ENCODE data around the gene PCDHGA10. TPM values are rescaled to one million over a fixed set of nuclear protein-coding genes. Genes with fewer than 3 reads are reported as not detected.

The PCDHGA10 gene
- total RNA-seq, 1 experiment from 2014 or later: 3.8 TPM

GRCh38 chr5:141388661-141389060 is 24.1 kb upstream of the PCDHGA10 start:
- Histone ChIP-seq H3K9me2 (ENCODE audit: insufficient read depth) (no peaks in the 10 kb centered on the region), H2AFZ (ENCODE audit: low read depth, low read length, poor library complexity, severe bottlenecking) (no peak overlapping the region), H4K20me1 (ENCODE audit: insufficient read depth) (no peaks in the 10 kb centered on the region), H3K4me3 (replicated peaks in 1 of 2; ENCODE audit: low read depth in 1 of 2, low read length in 2 of 2) (no peak overlapping the region), H3K27ac (ENCODE audit: low read depth, low read length) (no peak overlapping the region), H3K27me3 (ENCODE audit: insufficient read depth, low read length) (no peaks in the 10 kb centered on the region), H3K79me2 (ENCODE audit: insufficient read depth, low read length) (no peaks in the 10 kb centered on the region), H3K9me3 (ENCODE audit: control insufficient read depth in 1 of 2, insufficient read depth in 1 of 2, low read depth in 1 of 2, low read length in 2 of 2) (no peaks in the 10 kb centered on the region; a peak in 1 of 4 replicates), H3K4me1 (ENCODE audit: control insufficient read depth in 1 of 2, insufficient read depth in 2 of 2, low read length in 2 of 2) (no peaks in the 10 kb centered on the region), H3K36me3 (ENCODE audit: control insufficient read depth in 1 of 2, insufficient read depth in 2 of 2, low read length in 2 of 2) (no peaks in the 10 kb centered on the region), H3K9ac (ENCODE audit: low read length) (no peak overlapping the region), H3K4me2 (ENCODE audit: low read length) (no peak overlapping the region)
- RAD21 ChIA-PET (ENCODE audit: low non-redundant PET in 1 of 2, low total read pairs in 2 of 2, uncharacterized antibody in 2 of 2, unreplicated experiment in 2 of 2): no interaction called here
- TF ChIP-seq CEBPB (IDR thresholded peaks at IDR 0.05; ENCODE audit: low read depth) (0 out of 2 replicates have a peak, but pooled peaks have one; percentile 27), POLR2AphosphoS5 (IDR thresholded peaks at IDR 0.05; ENCODE audit: low read depth, low read length) (no peak), POLR2A (IDR thresholded peaks at IDR 0.05; ENCODE audit: borderline replicate concordance, extremely low read depth, insufficient read depth, insufficient read length) (no peak), TCF7L2 (IDR thresholded peaks at IDR 0.05; ENCODE audit: borderline replicate concordance, extremely low read depth, insufficient read depth, insufficient read length) (no peak), EZH2 (IDR thresholded peaks at IDR 0.05) (no peak), SRF (IDR thresholded peaks at IDR 0.05; ENCODE audit: low read depth) (no peak)
- intact Hi-C loops (cut with micrococcal nuclease): no loop called here
- CTCF ChIA-PET: no interaction called here
- no peak for ATAC-seq
- no TSS peak for BruUV-seq (replicated peaks)
- POLR2A ChIA-PET: no interaction called here
- DNase-seq (ENCODE audit: low read depth, low spot score): no peak

DNA sequence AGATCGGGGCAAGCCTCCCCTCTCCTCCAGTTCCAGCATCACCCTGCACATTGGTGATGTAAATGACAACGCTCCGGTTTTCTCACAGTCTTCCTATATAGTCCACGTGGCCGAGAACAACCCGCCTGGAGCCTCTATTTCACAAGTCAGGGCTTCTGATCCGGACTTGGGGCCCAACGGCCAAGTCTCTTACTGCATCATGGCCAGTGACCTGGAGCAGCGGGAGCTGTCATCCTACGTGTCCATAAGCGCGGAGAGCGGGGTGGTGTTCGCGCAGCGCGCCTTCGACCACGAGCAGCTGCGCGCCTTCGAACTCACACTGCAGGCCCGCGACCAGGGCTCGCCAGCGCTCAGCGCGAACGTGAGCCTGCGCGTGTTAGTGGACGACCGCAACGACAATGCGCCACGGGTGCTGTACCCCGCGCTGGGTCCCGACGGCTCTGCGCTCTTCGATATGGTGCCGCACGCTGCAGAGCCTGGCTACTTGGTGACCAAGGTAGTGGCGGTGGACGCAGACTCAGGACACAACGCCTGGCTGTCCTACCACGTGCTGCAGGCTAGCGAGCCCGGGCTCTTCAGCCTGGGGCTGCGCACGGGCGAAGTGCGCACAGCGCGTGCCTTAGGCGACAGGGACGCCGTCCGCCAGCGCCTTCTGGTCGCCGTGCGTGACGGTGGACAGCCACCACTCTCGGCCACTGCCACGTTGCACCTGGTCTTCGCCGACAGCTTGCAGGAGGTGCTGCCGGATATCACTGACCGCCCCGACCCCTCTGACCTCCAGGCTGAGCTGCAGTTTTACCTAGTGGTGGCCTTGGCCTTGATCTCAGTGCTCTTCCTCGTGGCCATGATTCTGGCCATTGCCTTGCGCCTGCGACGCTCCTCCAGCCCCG is 23.4 kb upstream of the PCDHGA10 start:
- no peaks in the 10 kb centered on the region for H3K4me1 ChIP-seq (ENCODE audit: control insufficient read depth in 1 of 2, insufficient read depth in 2 of 2, low read length in 2 of 2)
- CTCF ChIA-PET: no interaction called here
- H3K36me3 ChIP-seq (ENCODE audit: control insufficient read depth in 1 of 2, insufficient read depth in 2 of 2, low read length in 2 of 2): no peaks in the 10 kb centered on the region
- no peak overlapping the region for H3K9ac ChIP-seq (ENCODE audit: low read length)
- no peaks in the 10 kb centered on the region for H3K9me2 ChIP-seq (ENCODE audit: insufficient read depth)
- POLR2A ChIA-PET: no interaction called here
- ATAC-seq (no peak), DNase-seq (ENCODE audit: low read depth, low spot score) (no peak)
- no peak overlapping the region for H3K27ac ChIP-seq (ENCODE audit: low read depth, low read length)
- H3K4me2 ChIP-seq (ENCODE audit: low read length): no peak overlapping the region
- RAD21 ChIA-PET (ENCODE audit: low non-redundant PET in 1 of 2, low total read pairs in 2 of 2, uncharacterized antibody in 2 of 2, unreplicated experiment in 2 of 2): no interaction called here
- no peaks in the 10 kb centered on the region for H3K79me2 ChIP-seq (ENCODE audit: insufficient read depth, low read length)
- no peaks in the 10 kb centered on the region; a peak in 1 of 4 replicates for H3K9me3 ChIP-seq (ENCODE audit: control insufficient read depth in 1 of 2, insufficient read depth in 1 of 2, low read depth in 1 of 2, low read length in 2 of 2)
- H2AFZ ChIP-seq (ENCODE audit: low read depth, low read length, poor library complexity, severe bottlenecking): no peak overlapping the region
- no peaks in the 10 kb centered on the region for H3K27me3 ChIP-seq (ENCODE audit: insufficient read depth, low read length)
- no peak overlapping the region for H3K4me3 ChIP-seq (replicated peaks in 1 of 2; ENCODE audit: low read depth in 1 of 2, low read length in 2 of 2)
- H4K20me1 ChIP-seq (ENCODE audit: insufficient read depth): no peaks in the 10 kb centered on the region
- TF ChIP-seq ZFX (IDR thresholded peaks at IDR 0.05) (no peak), SRF (IDR thresholded peaks at IDR 0.05; ENCODE audit: low read depth) (no peak), EGR1 (IDR thresholded peaks at IDR 0.05; ENCODE audit: low read depth) (no peak), POLR2AphosphoS5 (IDR thresholded peaks at IDR 0.05; ENCODE audit: low read depth, low read length) (no peak), SP1 (IDR thresholded peaks at IDR 0.05; ENCODE audit: low read depth) (no peak), ZNF274 (IDR thresholded peaks at IDR 0.05; ENCODE audit: low read depth, low read length) (no peak), ELF1 (IDR thresholded peaks at IDR 0.05; ENCODE audit: borderline replicate concordance, low read depth) (no peak), RAD21 (IDR thresholded peaks at IDR 0.05; ENCODE audit: low read depth) (no peak), CEBPB (IDR thresholded peaks at IDR 0.05; ENCODE audit: low read depth) (no peak), ZBTB33 (IDR thresholded peaks at IDR 0.05; ENCODE audit: extremely low read depth, insufficient replicate concordance, low read length) (no peak)
- TF ChIP-seq, protein P1, sequence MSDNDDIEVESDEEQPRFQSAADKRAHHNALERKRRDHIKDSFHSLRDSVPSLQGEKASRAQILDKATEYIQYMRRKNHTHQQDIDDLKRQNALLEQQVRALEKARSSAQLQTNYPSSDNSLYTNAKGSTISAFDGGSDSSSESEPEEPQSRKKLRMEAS (IDR thresholded peaks at IDR 0.05): no peak
- TF ChIP-seq, protein P2, sequence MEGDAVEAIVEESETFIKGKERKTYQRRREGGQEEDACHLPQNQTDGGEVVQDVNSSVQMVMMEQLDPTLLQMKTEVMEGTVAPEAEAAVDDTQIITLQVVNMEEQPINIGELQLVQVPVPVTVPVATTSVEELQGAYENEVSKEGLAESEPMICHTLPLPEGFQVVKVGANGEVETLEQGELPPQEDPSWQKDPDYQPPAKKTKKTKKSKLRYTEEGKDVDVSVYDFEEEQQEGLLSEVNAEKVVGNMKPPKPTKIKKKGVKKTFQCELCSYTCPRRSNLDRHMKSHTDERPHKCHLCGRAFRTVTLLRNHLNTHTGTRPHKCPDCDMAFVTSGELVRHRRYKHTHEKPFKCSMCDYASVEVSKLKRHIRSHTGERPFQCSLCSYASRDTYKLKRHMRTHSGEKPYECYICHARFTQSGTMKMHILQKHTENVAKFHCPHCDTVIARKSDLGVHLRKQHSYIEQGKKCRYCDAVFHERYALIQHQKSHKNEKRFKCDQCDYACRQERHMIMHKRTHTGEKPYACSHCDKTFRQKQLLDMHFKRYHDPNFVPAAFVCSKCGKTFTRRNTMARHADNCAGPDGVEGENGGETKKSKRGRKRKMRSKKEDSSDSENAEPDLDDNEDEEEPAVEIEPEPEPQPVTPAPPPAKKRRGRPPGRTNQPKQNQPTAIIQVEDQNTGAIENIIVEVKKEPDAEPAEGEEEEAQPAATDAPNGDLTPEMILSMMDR (IDR thresholded peaks at IDR 0.05 in 2 of 3, conservative IDR thresholded peaks at IDR 0.05 in 1 of 3; ENCODE audit: borderline replicate concordance in 1 of 3, insufficient read depth in 1 of 3, low read depth in 2 of 3, low read length in 2 of 3): no peak
- intact Hi-C loops (cut with micrococcal nuclease): no loop called here
- no TSS peak for BruUV-seq (replicated peaks)
